GF-D8 (cell line): Measurements from ENCODE around the gene HDAC4.
"Not testable (repeated sequence)": the region's sequence is repeated elsewhere in the genome, so short reads cannot be mapped to it uniquely, and the experiment has no call there.

Experiments used
- DNase-seq: peaks from one replicate; lab custom pipeline; 2025; lab: John Stamatoyannopoulos, UW

The HDAC4 gene

GRCh38 chr2:239046822-239047221 is 354.0 kb downstream of the HDAC4 start:
- no peak for DNase-seq

GRCh38 chr2:239044336-239044735 is 356.5 kb downstream of the HDAC4 start:
- DNase-seq: no peak

- DNase-seq: no peak
Observed at GRCh38 chr2:239043326-239043725, 357.5 kb downstream of the HDAC4 start.

- DNase-seq: no peak
Observed at GRCh38 chr2:239042551-239043320, 358.1 kb downstream of the HDAC4 start.

- no peak for DNase-seq
Observed at GRCh38 chr2:239042046-239042445, 358.8 kb downstream of the HDAC4 start.

- DNase-seq: no peak
Observed at GRCh38 chr2:239041062-239041461, 359.8 kb downstream of the HDAC4 start.

DNA sequence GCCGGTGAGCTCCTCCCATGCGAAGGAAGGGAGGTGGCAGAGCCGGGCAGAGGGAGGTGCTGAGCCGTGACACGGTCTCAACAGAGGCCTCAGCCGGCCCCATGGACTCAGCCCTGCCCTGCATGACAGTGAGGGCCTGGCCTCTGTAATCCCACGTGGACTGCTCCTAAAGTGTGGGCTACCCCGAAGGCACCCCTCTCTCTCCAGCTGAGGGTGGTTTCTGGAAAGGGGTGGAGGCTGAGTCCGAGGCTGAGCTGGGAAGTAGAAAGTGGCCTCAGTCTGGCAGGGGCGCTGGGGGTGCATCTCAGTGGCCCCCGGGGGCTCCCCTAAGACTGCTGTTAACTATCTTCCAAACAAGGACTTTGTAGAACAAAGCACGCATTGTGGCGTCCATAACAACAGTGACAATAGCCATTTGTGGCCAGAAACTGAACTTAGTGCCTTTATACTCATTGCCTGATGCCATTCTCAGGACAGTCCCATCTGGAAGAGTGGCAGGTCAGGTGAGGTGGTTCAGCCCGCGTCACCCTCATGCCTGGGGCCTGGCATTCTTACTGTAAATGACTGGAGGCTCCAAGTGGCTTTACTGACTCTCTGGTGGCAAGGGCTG is 360.6 kb downstream of the HDAC4 start:
- DNase-seq: no peak

GRCh38 chr2:239039479-239039861 is 361.4 kb downstream of the HDAC4 start:
- DNase-seq: no peak

GRCh38 chr2:239038773-239039478 is 361.9 kb downstream of the HDAC4 start:
- no peak for DNase-seq

GRCh38 chr2:239038284-239038683 is 362.5 kb downstream of the HDAC4 start:
- not testable (repeated sequence) for DNase-seq

- DNase-seq: no peak
Observed at GRCh38 chr2:239037559-239037910, 363.3 kb downstream of the HDAC4 start.

DNA sequence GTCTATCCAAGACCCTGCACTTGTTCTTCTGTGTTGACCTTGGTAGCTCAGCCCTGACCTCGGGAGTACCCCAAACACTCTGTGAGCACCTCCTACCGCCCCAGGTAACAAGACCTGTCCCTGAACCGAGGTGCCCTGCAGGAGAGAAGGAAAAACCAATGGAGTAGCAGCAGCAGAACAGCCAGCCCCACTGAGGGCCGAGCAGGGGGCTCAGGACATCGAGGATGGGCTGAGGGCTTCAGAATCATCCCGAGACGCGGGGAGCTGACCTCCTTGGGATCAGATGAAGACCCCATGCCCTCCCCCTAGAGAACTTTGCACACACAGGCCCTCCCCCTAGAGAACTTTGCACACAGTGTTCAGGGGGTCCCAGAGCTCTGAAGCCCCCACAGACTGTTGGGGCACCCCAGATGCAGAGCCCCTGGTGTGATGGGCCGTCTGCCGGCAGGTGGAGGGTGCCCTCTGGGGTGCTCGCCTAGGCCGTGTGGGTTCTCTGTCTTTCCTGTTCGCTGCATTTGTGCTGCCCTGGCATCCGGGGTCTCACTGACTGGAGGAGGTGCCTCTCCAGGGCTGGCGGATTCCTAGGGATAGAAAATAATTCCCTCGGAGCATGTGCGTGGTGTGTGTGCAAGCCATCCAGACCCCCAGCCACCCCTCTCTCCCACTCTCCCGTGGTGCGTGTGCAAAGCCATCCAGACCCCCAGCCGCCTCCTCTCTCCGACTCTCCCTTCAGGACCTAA is 363.8 kb downstream of the HDAC4 start:
- no peak for DNase-seq

- DNase-seq: no peak
Observed at GRCh38 chr2:239035997-239036731, 364.7 kb downstream of the HDAC4 start.

DNA sequence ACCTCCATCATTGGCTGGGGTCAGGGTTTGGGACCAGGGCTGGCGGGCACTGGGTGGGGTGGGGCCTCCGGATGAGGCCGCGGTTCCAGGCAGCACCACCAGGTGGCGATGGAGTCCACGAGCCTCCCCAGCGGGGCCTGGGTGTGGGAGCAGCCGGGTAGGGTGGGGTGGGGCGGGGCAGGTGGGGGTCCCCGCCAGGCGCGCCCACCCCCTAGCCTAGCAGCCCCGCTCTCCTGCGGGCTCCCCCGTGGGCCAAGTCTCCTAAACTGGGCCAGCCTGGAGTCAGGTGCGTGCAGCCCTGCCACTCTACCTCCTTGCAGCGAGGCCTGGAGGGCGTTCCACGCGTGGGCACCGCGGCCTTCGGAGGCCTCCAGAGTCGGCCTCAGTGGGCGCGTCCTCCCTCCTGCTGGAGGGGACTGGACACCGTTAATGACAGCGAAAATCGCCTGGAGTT is 365.4 kb downstream of the HDAC4 start:
- DNase-seq: no peak

GRCh38 chr2:239034561-239035341 is 366.1 kb downstream of the HDAC4 start:
- no peak for DNase-seq

GRCh38 chr2:239033801-239034560 is 366.8 kb downstream of the HDAC4 start:
- no peak for DNase-seq

DNA sequence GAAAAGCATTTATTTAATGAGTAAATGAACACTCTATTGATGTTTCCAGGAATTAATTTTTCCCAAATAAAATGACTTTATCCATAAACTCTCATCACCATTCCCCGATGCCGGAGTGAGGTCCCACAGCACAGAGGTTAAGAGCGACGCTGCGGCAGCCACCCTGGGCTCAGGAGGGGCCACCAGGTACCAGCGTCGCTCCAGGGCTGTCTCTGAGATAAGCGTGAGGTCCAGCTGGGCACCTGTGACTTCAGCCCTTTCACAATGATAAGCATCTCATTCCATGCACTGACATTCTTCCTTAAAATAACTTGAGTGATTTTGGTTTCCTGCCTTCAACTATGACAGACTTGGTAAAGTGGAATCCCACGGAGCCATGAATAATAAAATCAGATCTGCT is 370.9 kb downstream of the HDAC4 start:
- no peak for DNase-seq

GRCh38 chr2:239028253-239028619 is 372.6 kb downstream of the HDAC4 start:
- DNase-seq: no peak

DNA sequence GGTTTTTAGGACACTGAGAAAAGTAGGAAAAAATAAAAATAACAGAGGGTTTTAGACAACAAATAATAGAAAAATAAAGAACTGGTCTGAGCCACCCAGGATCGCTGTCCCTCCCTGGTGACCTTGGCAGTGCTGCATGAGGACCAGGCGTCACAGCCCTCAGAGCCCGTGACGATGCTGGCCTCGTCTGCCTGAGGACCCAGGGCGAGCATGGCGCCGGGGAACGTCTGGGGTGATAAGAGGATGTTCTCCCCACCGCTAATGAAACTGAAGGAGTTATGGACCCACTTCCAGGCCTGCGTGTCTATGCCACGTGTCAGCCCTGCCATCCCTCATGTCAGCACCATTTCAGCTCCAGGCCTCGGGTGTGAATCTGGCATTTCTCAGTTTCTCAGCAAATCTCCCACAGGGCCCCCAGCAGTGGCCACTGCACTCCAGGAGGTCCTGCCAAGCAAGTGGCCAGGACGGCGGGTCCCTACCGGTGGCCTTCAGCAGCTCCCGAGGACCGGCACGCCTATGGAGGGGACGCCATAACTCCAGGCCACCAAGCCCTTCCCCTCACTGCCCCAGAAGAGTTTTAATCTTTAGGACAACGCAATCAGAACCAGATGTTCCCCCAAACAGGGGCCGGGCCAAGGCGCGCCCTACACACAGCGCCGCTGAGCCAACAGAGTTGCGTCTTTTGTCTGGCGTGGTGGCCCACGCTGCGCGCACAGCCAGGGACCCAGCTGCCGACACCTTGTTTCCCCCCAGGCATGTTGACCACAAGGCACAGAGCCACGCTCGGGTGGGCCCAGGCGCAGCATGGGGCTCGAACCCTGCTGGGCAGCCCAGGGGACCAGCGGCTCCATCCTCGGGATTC is 373.2 kb downstream of the HDAC4 start:
- no peak for DNase-seq
